Right ventricle myocardium inferior (tissue), 1 donor: Measurements from ENCODE around the gene PTPRN2. TPM values are rescaled to one million over a fixed set of nuclear protein-coding genes. Genes with fewer than 3 reads are reported as not detected.

Experiments used
- ATAC-seq: fragments of 200-7000 bp; cut with Tn5 transposase; one replicate; pipeline ENCODE4 v1.9.1; 2020; ENCODE audit warnings: mild to moderate bottlenecking, moderate library complexity
- DNase-seq: peaks from one replicate; pipeline ENCODE4 v3.0.0; 2021; ENCODE audit errors: missing footprints
- intact Hi-C: fragments of 100-400 bp; cut with DNase I; formaldehyde crosslinking; loops from one replicate; pipeline ENCODE4 v1.11.0; 2022
- total RNA-seq: library from RNA; stranded (reverse); fragmentation: NEBNext Ultra II Directional; extraction: Animal tissue kit (Norgen Biotek cat#: 25700); gene quantifications from one replicate; pipeline ENCODE4 v1.2.1, GENCODE V29; 2021
- donor health status: DM: no; HTN: yes; CAD: no; lungs with severe emphysema.

Gene PTPRN2
- total RNA-seq, 1 donor from 2014 or later: 1.6 TPM

- intact Hi-C loops: no loop called here
Measured at GRCh38 chr7:157651366-157652160, 936.1 kb downstream of the PTPRN2 start.

GRCh38 chr7:157650801-157651200, 936.8 kb downstream of the PTPRN2 start:
- no peak for ATAC-seq
- DNase-seq: peak; percentile 39
- intact Hi-C loops: no loop called here

More at GRCh38 chr7:157651366-157652160, 936.1 kb downstream of the PTPRN2 start:
- DNase-seq (peak; percentile 51), ATAC-seq (no peak)

- intact Hi-C loops: no loop called here
- DNase-seq: peak; percentile 42
- no peak for ATAC-seq
Measured at GRCh38 chr7:157650131-157650631, 937.4 kb downstream of the PTPRN2 start.

- DNase-seq (peak; percentile 17), ATAC-seq (no peak)
- intact Hi-C loops: no loop called here
Measured at GRCh38 chr7:157646551-157646950, 941.1 kb downstream of the PTPRN2 start.

GRCh38 chr7:157645539-157645938, 942.1 kb downstream of the PTPRN2 start:
- intact Hi-C loops: no loop called here
- peak; percentile 43 for DNase-seq
- no peak for ATAC-seq

- DNase-seq: no peak
Measured at GRCh38 chr7:157644946-157645345, 942.7 kb downstream of the PTPRN2 start.

GRCh38 chr7:157643525-157643970, 944.1 kb downstream of the PTPRN2 start:
- ATAC-seq: no peak
- intact Hi-C loops: no loop called here
- DNase-seq: peak; percentile 30

More at GRCh38 chr7:157644946-157645345, 942.7 kb downstream of the PTPRN2 start:
- intact Hi-C loops: no loop called here
- ATAC-seq: no peak

- ATAC-seq: no peak
- DNase-seq: no peak
- intact Hi-C loops: no loop called here
Measured at GRCh38 chr7:157641866-157642265, 945.8 kb downstream of the PTPRN2 start.

- intact Hi-C loops: no loop called here
- ATAC-seq (no peak), DNase-seq (no peak)
Measured at GRCh38 chr7:157640144-157640543, 947.5 kb downstream of the PTPRN2 start.

GRCh38 chr7:157638563-157638962, 949.1 kb downstream of the PTPRN2 start:
- no peak for ATAC-seq
- intact Hi-C loops: no loop called here
- no peak for DNase-seq

GRCh38 chr7:157637216-157637949, 950.2 kb downstream of the PTPRN2 start:
- intact Hi-C loops: no loop called here
- DNase-seq (no peak), ATAC-seq (no peak)

GRCh38 chr7:157635669-157636068, 952.0 kb downstream of the PTPRN2 start:
- intact Hi-C loops: no loop called here
- no peak for DNase-seq
- ATAC-seq: peak; percentile 60

GRCh38 chr7:157635148-157635500, 952.5 kb downstream of the PTPRN2 start:
- DNase-seq (peak; percentile 15), ATAC-seq (no peak)
- intact Hi-C loops: no loop called here

- intact Hi-C loops: no loop called here
- peak; percentile 37 for DNase-seq
- ATAC-seq: no peak
Measured at GRCh38 chr7:157634401-157635147, 953.0 kb downstream of the PTPRN2 start.

- ATAC-seq (no peak), DNase-seq (peak; percentile 21)
- intact Hi-C loops: no loop called here
Measured at GRCh38 chr7:157633465-157634185, 954.0 kb downstream of the PTPRN2 start.

GRCh38 chr7:157630301-157630853, 957.2 kb downstream of the PTPRN2 start:
- ATAC-seq: no peak
- no peak for DNase-seq
- intact Hi-C loops: no loop called here

- ATAC-seq: no peak
- intact Hi-C loops: no loop called here
- DNase-seq: peak; percentile 43
Measured at GRCh38 chr7:157628456-157628855, 959.2 kb downstream of the PTPRN2 start.

- intact Hi-C loops: no loop called here
- DNase-seq: no peak
- ATAC-seq: no peak
Measured at GRCh38 chr7:157627646-157628045, 960.0 kb downstream of the PTPRN2 start.
